Astrocyte of the cerebellum (primary cell): ENCODE measurements around the gene ULK4.

Experiments used
- DNase-seq: peaks from one replicate; pipeline ENCODE4 v3.0.0-alpha.2; 2011; ENCODE audit warnings: low read depth
- H3K4me3 ChIP-seq: 2 replicates; pipeline ENCODE4 v1.5.1; 2011; ENCODE audit warnings: mild to moderate bottlenecking, low read depth, low read length, moderate library complexity
- CTCF ChIP-seq: IDR thresholded peaks from 2 replicates; pipeline ENCODE4 v1.5.1; 2012; ENCODE audit warnings: low read length, low read depth, moderate library complexity, mild to moderate bottlenecking; ENCODE audit errors: missing control alignments
- in situ Hi-C: cut with HindIII; loops from 2 replicates; pipeline ENCODE4 v1.10.0; 2017; ENCODE audit warnings: low sequenced_read_pairs

The ULK4 gene

GRCh38 chr3:41259449-41260062 lies 702.3 kb downstream of the ULK4 start:
- no peak for DNase-seq
- no peak overlapping the region for H3K4me3 ChIP-seq
- TF ChIP-seq CTCF: no peak
- in situ Hi-C loops: no loop called here

GRCh38 chr3:41258239-41258800 lies 703.6 kb downstream of the ULK4 start:
- in situ Hi-C loops: no loop called here
- no peak overlapping the region for H3K4me3 ChIP-seq
- no peak for TF ChIP-seq CTCF
- DNase-seq: no peak

GRCh38 chr3:41251593-41251992 lies 710.3 kb downstream of the ULK4 start:
- in situ Hi-C loops: no loop called here
- no peak overlapping the region for H3K4me3 ChIP-seq
- no peak for TF ChIP-seq CTCF
- no peak for DNase-seq

- in situ Hi-C loops: no loop called here
- no peak for DNase-seq
- no peak for TF ChIP-seq CTCF
- H3K4me3 ChIP-seq: no peak overlapping the region
Observed at GRCh38 chr3:41250825-41251224, 711.1 kb downstream of the ULK4 start.

GRCh38 chr3:41249318-41249717 lies 712.6 kb downstream of the ULK4 start:
- no peak for DNase-seq
- H3K4me3 ChIP-seq: no peak overlapping the region
- in situ Hi-C loops: loop anchor here (25.0 kb wide), 1 partner anchor 662 kb away; no protein-coding TSS in a partner anchor
- no peak for TF ChIP-seq CTCF

GRCh38 chr3:41248525-41248924 lies 713.4 kb downstream of the ULK4 start:
- in situ Hi-C loops: loop anchor here (25.0 kb wide), 1 partner anchor 661 kb away; no protein-coding TSS in a partner anchor
- no peak for DNase-seq
- no peak overlapping the region for H3K4me3 ChIP-seq
- no peak for TF ChIP-seq CTCF
